Tibial nerve (tissue), 4 donors: ENCODE results near the gene GLIS2. TPM values are rescaled to one million over a fixed set of nuclear protein-coding genes. Genes with fewer than 3 reads are reported as not detected.

Experiments
- DNase-seq, 2 donors: peaks; one replicate each; pipeline ENCODE4 v3.0.0-alpha.2; 2019; ENCODE audit warnings: low spot score in 2 of 2
- H3K27ac ChIP-seq, 4 donors: fragments of 200-600 bp; sonication (generic) in 3 of 4; one replicate each; pipeline ENCODE4 v1.5.1; 2017 to 2019; ENCODE audit warnings: mild to moderate bottlenecking in 1 of 4
- H3K27me3 ChIP-seq, 2 donors: fragments of 200-600 bp; sonication (generic) in 1 of 2; one replicate each; pipeline versions ENCODE4 v1.5.1 to v1.6.0; 2017 to 2019
- H3K36me3 ChIP-seq, 3 donors: fragments of 200-600 bp; sonication (generic); one replicate each; pipeline ENCODE4 v1.5.1; 2018 to 2019
- H3K4me1 ChIP-seq, 4 donors: fragments of 200-600 bp; sonication (generic) in 3 of 4; one replicate each; pipeline ENCODE4 v1.5.1; 2017 to 2019
- H3K4me3 ChIP-seq, 4 donors: fragments of 200-600 bp; sonication (generic) in 3 of 4; one replicate each; pipeline ENCODE4 v1.5.1; 2017 to 2019; ENCODE audit warnings: mild to moderate bottlenecking in 1 of 4, moderate library complexity in 1 of 4
- H3K9me3 ChIP-seq, 4 donors: fragments of 200-600 bp; sonication (generic) in 3 of 4; one replicate each; pipeline ENCODE4 v1.5.1; 2017 to 2019
- CTCF ChIP-seq, 5 experiments: fragments of 200-600 bp in 3 of 5; fragments of 450-650 bp in 2 of 5; sonication (generic) in 3 of 5; IDR thresholded peaks; one replicate each; pipeline ENCODE4 v1.5.1; 2016 to 2019; ENCODE audit warnings: antibody characterized with exemption in 5 of 5, mild to moderate bottlenecking in 3 of 5, moderate library complexity in 2 of 5
- EP300 ChIP-seq, 2 donors: sonication (generic); formaldehyde crosslinking; IDR thresholded peaks; one replicate each; pipeline ENCODE4 v1.6.1; 2017; ENCODE audit warnings: antibody characterized with exemption in 2 of 2, mild to moderate bottlenecking in 1 of 2
- POLR2A ChIP-seq, 2 donors: fragments of 450-650 bp; IDR thresholded peaks; one replicate each; pipeline ENCODE4 v1.6.1; 2017; ENCODE audit warnings: antibody characterized with exemption in 2 of 2, mild to moderate bottlenecking in 2 of 2, moderate library complexity in 2 of 2
- WGBS, 2 donors: methylation state at CpG; one replicate each; pipeline ENCODE4 v1.1.5; 2018; 5-methylcytosine and 5-hydroxymethylcytosine counted together
- total RNA-seq, 4 donors: library from RNA; depleted of rRNA; stranded (reverse); fragments of >200 nt; gene quantifications; one replicate each; pipeline ENCODE4 v1.1.0, GENCODE V29; 2016

Gene GLIS2
- total RNA-seq, 4 donors from 2014 or later = 9.0 to 11.1 (median 10.8) TPM

- no peaks in the 10 kb centered on the region for H3K36me3 ChIP-seq
- whole genome bisulfite sequencing, 2 donors = 0% methylated on average over 1 to 37 of the region's 72 CpGs
- H3K9me3 ChIP-seq = no peaks in the 10 kb centered on the region
- no peaks in the 10 kb centered on the region for H3K27me3 ChIP-seq
- peak in 4 of 5 experiments; percentile 10 to 35 (median 22) for TF ChIP-seq CTCF (IDR thresholded peaks at IDR 0.05)
- peak in 1 of 2 donors; percentile 80 for TF ChIP-seq EP300 (IDR thresholded peaks at IDR 0.05)
- peak; percentile 68 to 77 for TF ChIP-seq POLR2A (IDR thresholded peaks at IDR 0.05)
- H3K4me1 ChIP-seq = peaks cover 0 to 28% (median 7%) of the 10 kb centered on the region in 4 donors
- peak; percentile 82 to 85 for DNase-seq
- peak overlapping the region; percentile 71 to 99 (median 94) for H3K4me3 ChIP-seq
- H3K27ac ChIP-seq = peak overlapping the region; percentile 60 to 95 (median 90)
These were observed 44.4 kb upstream of the GLIS2 start for GRCh38 chr16:4271176-4272113.

DNA sequence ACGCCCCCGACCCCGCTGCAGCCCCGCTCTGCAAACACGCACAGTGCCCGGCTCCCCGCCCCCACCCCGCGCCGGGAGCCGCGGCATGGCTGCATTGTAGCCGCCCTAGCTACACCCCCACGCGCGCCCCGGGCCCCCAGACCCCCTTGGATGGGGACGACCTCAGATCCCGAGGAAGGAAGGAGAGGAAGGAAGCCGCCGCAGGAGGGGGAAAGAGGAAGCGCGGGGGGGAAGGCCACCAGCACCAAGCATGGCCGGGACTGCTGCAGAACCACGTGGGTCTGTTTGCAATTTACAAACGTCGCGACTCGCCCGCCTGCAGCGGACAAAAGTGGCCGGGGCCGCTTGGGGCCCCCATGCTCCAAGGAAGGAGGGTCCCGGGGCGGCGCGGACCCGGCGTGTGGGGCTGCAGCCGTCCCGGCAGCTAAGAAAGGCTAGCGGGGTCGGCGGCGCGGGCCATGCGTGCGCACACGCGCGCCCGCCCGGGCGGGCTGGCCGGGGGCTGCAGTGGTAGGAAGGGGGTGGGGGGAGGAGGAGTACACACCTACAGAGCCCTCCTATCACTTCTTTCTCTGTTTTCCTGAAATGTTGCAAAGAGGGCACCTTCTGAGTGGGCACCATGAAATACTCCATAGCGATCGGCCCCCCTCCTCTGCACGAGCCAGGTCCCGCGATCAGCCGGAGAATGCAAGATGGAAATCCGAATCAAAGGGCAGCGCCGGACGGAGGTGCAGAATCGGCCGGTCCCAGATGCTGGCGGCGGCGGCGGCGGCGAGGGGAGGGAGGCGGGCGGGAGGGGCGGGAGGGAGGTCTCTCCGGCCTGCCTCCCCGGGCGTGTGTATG, 43.5 kb upstream of the GLIS2 start:
- H3K9me3 ChIP-seq = no peaks in the 10 kb centered on the region
- H3K36me3 ChIP-seq = no peaks in the 10 kb centered on the region
- peak overlapping the region; percentile 71 to 99 (median 94) for H3K4me3 ChIP-seq
- H3K27me3 ChIP-seq = no peaks in the 10 kb centered on the region
- H3K4me1 ChIP-seq = peaks cover 0 to 28% (median 7%) of the 10 kb centered on the region in 4 donors
- H3K27ac ChIP-seq = peak overlapping the region; percentile 60 to 95 (median 90)
- no peak for DNase-seq
- 0% methylated on average over 17 to 50 of the region's 79 CpGs for WGBS, 2 donors
- TF ChIP-seq EP300 (IDR thresholded peaks at IDR 0.05) (no peak), POLR2A (IDR thresholded peaks at IDR 0.05) (no peak), CTCF (IDR thresholded peaks at IDR 0.05) (no peak)

DNA sequence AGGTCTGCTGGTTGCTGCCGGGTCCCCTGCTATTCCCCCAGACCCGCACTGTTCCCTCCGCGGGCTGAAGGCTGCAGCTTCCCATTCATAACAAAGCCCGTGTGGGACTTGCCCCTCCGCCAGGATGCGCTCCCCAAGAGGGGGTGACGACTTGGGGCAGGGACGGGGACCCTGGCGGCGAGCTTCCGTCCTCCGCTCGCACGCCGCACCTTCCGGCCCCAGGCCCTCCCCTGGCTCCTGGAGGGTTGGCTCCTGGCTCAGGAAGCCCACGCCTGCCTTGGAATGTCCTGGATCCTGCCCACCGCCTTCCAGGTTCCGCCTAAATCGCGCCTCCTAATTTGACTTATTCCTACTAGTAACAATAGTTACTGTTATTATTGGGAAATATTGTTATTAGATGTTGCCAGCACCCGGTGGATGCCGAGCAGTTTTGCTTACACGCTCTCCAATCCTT, 42.0 kb upstream of the GLIS2 start:
- WGBS, 2 donors = 2 to 6% methylated on average over 13 to 17 of the region's 25 CpGs
- no peak for DNase-seq
- H3K36me3 ChIP-seq = no peaks in the 10 kb centered on the region
- H3K4me3 ChIP-seq = peak overlapping the region; percentile 71 to 99 (median 94)
- peak overlapping the region; percentile 60 to 95 (median 90) for H3K27ac ChIP-seq
- no peaks in the 10 kb centered on the region for H3K9me3 ChIP-seq
- H3K4me1 ChIP-seq = peaks cover 0 to 28% (median 7%) of the 10 kb centered on the region in 4 donors
- no peaks in the 10 kb centered on the region for H3K27me3 ChIP-seq
- TF ChIP-seq POLR2A (IDR thresholded peaks at IDR 0.05) = no peak
- peak in 2 of 5 experiments; percentile 30 to 47 for TF ChIP-seq CTCF (IDR thresholded peaks at IDR 0.05)
- no peak for TF ChIP-seq EP300 (IDR thresholded peaks at IDR 0.05)

GRCh38 chr16:4275861-4276260, 40.0 kb upstream of the GLIS2 start:
- Histone ChIP-seq H3K36me3 (no peaks in the 10 kb centered on the region), H3K4me1 (peaks cover 0 to 16% (median 5%) of the 10 kb centered on the region in 4 donors), H3K27ac (no peak overlapping the region), H3K4me3 (no peak overlapping the region), H3K27me3 (no peaks in the 10 kb centered on the region), H3K9me3 (no peaks in the 10 kb centered on the region)
- no peak for TF ChIP-seq EP300 (IDR thresholded peaks at IDR 0.05)
- TF ChIP-seq CTCF (IDR thresholded peaks at IDR 0.05) = no peak
- no peak for TF ChIP-seq POLR2A (IDR thresholded peaks at IDR 0.05)
- 75 to 88% methylated on average over 6 of the region's 6 CpGs for WGBS, 2 donors
- DNase-seq = no peak
